IMR-90 (cell line): Measurements from ENCODE around the gene SIK2. TPM values are rescaled to one million over a fixed set of nuclear protein-coding genes. Genes with fewer than 3 reads are reported as not detected.

Source experiments
- ATAC-seq: fragments of 200-7000 bp; cut with Tn5 transposase; 2 replicates; pipeline ENCODE4 v1.9.1; 2020; ENCODE audit warnings: low read depth, mild to moderate bottlenecking, moderate library complexity
- BruUV-seq: library from RNA; stranded (reverse); fragments of 400-500 nt; replicated peaks from 2 replicates; lab custom pipeline; 2021; lab: Mats Ljungman, UMichigan
- CTCF ChIA-PET: fragments of 300-600 bp; formaldehyde crosslinking; extraction: SDS; loops from one replicate; lab custom pipeline; 2021; ENCODE audit warnings: antibody characterized with exemption; lab: Yijun Ruan, JAX
- POLR2A ChIA-PET: fragments of 300-600 bp; sonication (Branson Sonifier 250); formaldehyde crosslinking; loops from one replicate; lab custom pipeline; 2022; ENCODE audit warnings: antibody characterized with exemption; ENCODE audit not compliant: unreplicated experiment; lab: Charles Lee
- DNase-seq: peaks from one replicate; pipeline ENCODE4 v3.0.0; 2013
- H2AFZ ChIP-seq: replicated peaks from 2 replicates; pipeline ENCODE3; 2013; ENCODE audit warnings: low read length, mild to moderate bottlenecking; ENCODE audit not compliant: poor library complexity
- H2AK5ac ChIP-seq: 2 replicates; pipeline ENCODE4 v1.6.1; 2013; ENCODE audit warnings: low read depth, low read length, inconsistent platforms
- H2AK9ac ChIP-seq: replicated peaks from 2 replicates; pipeline ENCODE3; 2013; ENCODE audit warnings: mild to moderate bottlenecking, low read depth, low read length, moderate library complexity; ENCODE audit not compliant: poor library complexity
- H2BK120ac ChIP-seq: 2 replicates; pipeline ENCODE4 v1.6.1; 2013; ENCODE audit warnings: low read depth, low read length, inconsistent platforms
- H2BK15ac ChIP-seq: 3 replicates; pipeline ENCODE4 v1.6.1; 2013; ENCODE audit warnings: low read depth, low read length, inconsistent platforms
- H2BK20ac ChIP-seq: 2 replicates; pipeline ENCODE4 v1.6.1; 2013; ENCODE audit warnings: low read depth, mild to moderate bottlenecking, inconsistent platforms, low read length, moderate library complexity
- H2BK5ac ChIP-seq: 2 replicates; pipeline ENCODE4 v1.6.1; 2013; ENCODE audit warnings: mild to moderate bottlenecking, low read depth, low read length, inconsistent platforms; ENCODE audit not compliant: poor library complexity, severe bottlenecking
- H3K14ac ChIP-seq: replicated peaks from 2 replicates; pipeline ENCODE4 v1.6.1; 2013; ENCODE audit warnings: low read depth, low read length, inconsistent platforms
- H3K18ac ChIP-seq: 2 replicates; pipeline ENCODE4 v1.6.1; 2013; ENCODE audit warnings: low read depth, low read length, control low read depth
- H3K23ac ChIP-seq: 2 replicates; pipeline ENCODE4 v1.6.1; 2013; ENCODE audit warnings: low read depth, low read length, inconsistent platforms
- H3K27ac ChIP-seq: 2 replicates; pipeline ENCODE4 v1.5.1; 2013; ENCODE audit warnings: mild to moderate bottlenecking, control low read depth, low read length; ENCODE audit not compliant: insufficient read depth
- H3K27me3 ChIP-seq: 2 replicates; pipeline ENCODE4 v1.6.1; 2013; ENCODE audit warnings: low read length; ENCODE audit not compliant: control insufficient read depth, insufficient read depth
- H3K36me3 ChIP-seq: 2 replicates; pipeline ENCODE4 v1.6.1; 2013; ENCODE audit warnings: low read length, mixed read lengths; ENCODE audit not compliant: control insufficient read depth, insufficient read depth
- H3K4ac ChIP-seq: 2 replicates; pipeline ENCODE4 v1.6.1; 2013; ENCODE audit warnings: low read depth, low read length, inconsistent platforms
- H3K4me1 ChIP-seq: 2 replicates; pipeline ENCODE4 v1.6.1; 2013; ENCODE audit warnings: low read length, mixed read lengths; ENCODE audit not compliant: control insufficient read depth, insufficient read depth
- H3K4me2 ChIP-seq: 2 replicates; pipeline ENCODE4 v1.6.1; 2013; ENCODE audit warnings: low read depth, mild to moderate bottlenecking, control low read depth, low read length, moderate library complexity
- H3K4me3 ChIP-seq: 2 replicates; pipeline ENCODE4 v1.5.1; 2013; ENCODE audit warnings: low read depth, mild to moderate bottlenecking, control low read depth, low read length, moderate library complexity; ENCODE audit not compliant: insufficient read depth
- H3K56ac ChIP-seq: 2 replicates; pipeline ENCODE4 v1.6.1; 2013; ENCODE audit warnings: low read length, inconsistent platforms; ENCODE audit not compliant: insufficient read depth; ENCODE audit errors: extremely low read depth
- H3K79me1 ChIP-seq, 2 experiments: 2 replicates each; pipeline ENCODE4 v1.6.1; 2013; ENCODE audit warnings: low read length in 2 of 2, inconsistent platforms in 1 of 2, low read depth in 1 of 2
- H3K9ac ChIP-seq: 2 replicates; pipeline ENCODE4 v1.6.1; 2013; ENCODE audit warnings: low read depth, low read length, control low read depth
- H3K9me1 ChIP-seq: 2 replicates; pipeline ENCODE4 v1.6.1; 2013; ENCODE audit warnings: low read length, inconsistent platforms; ENCODE audit not compliant: insufficient read depth
- H3K9me3 ChIP-seq: 2 replicates; pipeline ENCODE4 v1.6.1; 2013; ENCODE audit warnings: low read length; ENCODE audit not compliant: control insufficient read depth, insufficient read depth
- H4K20me1 ChIP-seq: 2 replicates; pipeline ENCODE4 v1.6.1; 2013; ENCODE audit warnings: low read length, inconsistent platforms; ENCODE audit not compliant: insufficient read depth
- H4K5ac ChIP-seq: 2 replicates; pipeline ENCODE4 v1.6.1; 2013; ENCODE audit warnings: mild to moderate bottlenecking, low read depth, low read length, control low read depth
- H4K8ac ChIP-seq, 2 experiments: 2 replicates each; pipeline ENCODE4 v1.6.1; 2013; ENCODE audit warnings: low read depth in 2 of 2, low read length in 2 of 2, control low read depth in 1 of 2, inconsistent platforms in 1 of 2
- H4K91ac ChIP-seq: 2 replicates; pipeline ENCODE4 v1.6.1; 2013; ENCODE audit warnings: low read depth, low read length, inconsistent platforms; ENCODE audit not compliant: insufficient read depth
- BHLHE40 ChIP-seq: fragments of 150-350 bp; IDR thresholded peaks from 2 replicates; pipeline ENCODE4 v1.6.1; 2016; ENCODE audit warnings: mild to moderate bottlenecking, low read depth, low read length
- CEBPB ChIP-seq: IDR thresholded peaks from 2 replicates; pipeline ENCODE4 v1.6.1; 2012; ENCODE audit warnings: low read depth, low read length, improper control_type of control experiment
- CHD1 ChIP-seq: IDR thresholded peaks from 2 replicates; pipeline ENCODE4 v1.6.1; 2012; ENCODE audit warnings: low read depth, low read length, improper control_type of control experiment
- MAFK ChIP-seq: IDR thresholded peaks from 2 replicates; pipeline ENCODE4 v1.6.1; 2012; ENCODE audit warnings: low read depth, low read length, improper control_type of control experiment
- MAZ ChIP-seq: IDR thresholded peaks from 2 replicates; pipeline ENCODE4 v1.6.1; 2012; ENCODE audit warnings: low read depth, mild to moderate bottlenecking, low read length, improper control_type of control experiment, moderate library complexity, borderline replicate concordance
- NFE2L2 ChIP-seq: fragments of 150-350 bp; IDR thresholded peaks from 2 replicates; pipeline ENCODE4 v1.6.1; 2016; ENCODE audit warnings: low read depth, mild to moderate bottlenecking, low read length
- RAD21 ChIP-seq: IDR thresholded peaks from 2 replicates; pipeline ENCODE4 v1.6.1; 2012; ENCODE audit warnings: low read length, improper control_type of control experiment
- RCOR1 ChIP-seq: IDR thresholded peaks from 2 replicates; pipeline ENCODE4 v1.6.1; 2012; ENCODE audit warnings: mild to moderate bottlenecking, low read length, improper control_type of control experiment; ENCODE audit not compliant: insufficient replicate concordance
- RFX5 ChIP-seq: IDR thresholded peaks from 2 replicates; pipeline ENCODE4 v1.8.0; 2012; ENCODE audit warnings: low read depth, mild to moderate bottlenecking, low read length, moderate library complexity
- SMC3 ChIP-seq: fragments of 150-350 bp; IDR thresholded peaks from 2 replicates; pipeline ENCODE4 v1.6.1; 2016; ENCODE audit warnings: low read depth, mild to moderate bottlenecking, antibody characterized with exemption, low read length, moderate library complexity
- dilution Hi-C: fragments of 300-500 bp; cut with HindIII; formaldehyde crosslinking; loops from one replicate; pipeline ENCODE4 v1.14.3; 2018; ENCODE audit warnings: low sequenced_read_pairs; ENCODE audit not compliant: unreplicated experiment
- in situ Hi-C: fragments of 300-500 bp; cut with MboI; formaldehyde crosslinking; loops from 3 replicates; pipeline ENCODE4 v1.14.3; 2019; ENCODE audit warnings: low sequenced_read_pairs, inconsistent platforms, mixed read lengths
- intact Hi-C: fragments of 100-400 bp; cut with micrococcal nuclease; formaldehyde crosslinking; loops from 2 replicates; pipeline ENCODE4 v1.10.0; 2022
- polyA plus RNA-seq, 3 experiments: library from polyadenylated mRNA; depleted of rRNA; stranded (reverse); fragments of >200 nt; gene quantifications; 2 replicates each; pipeline ENCODE4 v1.2.3, GENCODE V29; 2012; ENCODE audit warnings: low replicate concordance in 1 of 3
- total RNA-seq: library from RNA; depleted of rRNA; stranded (reverse); fragments of >200 nt; gene quantifications from 2 replicates; pipeline ENCODE4 v1.2.3, GENCODE V29; 2012
- TF ChIP-seq, protein P1 (sequence below): conservative IDR thresholded peaks from 2 replicates; pipeline ENCODE4 v1.5.1; 2012; ENCODE audit warnings: mild to moderate bottlenecking, low read depth, low read length, improper control_type of control experiment

The SIK2 gene
- total and polyA plus RNA-seq, 2 of the 4 experiments (the other 2 are of a cell fraction) = 7.9 to 10.4 TPM

DNA sequence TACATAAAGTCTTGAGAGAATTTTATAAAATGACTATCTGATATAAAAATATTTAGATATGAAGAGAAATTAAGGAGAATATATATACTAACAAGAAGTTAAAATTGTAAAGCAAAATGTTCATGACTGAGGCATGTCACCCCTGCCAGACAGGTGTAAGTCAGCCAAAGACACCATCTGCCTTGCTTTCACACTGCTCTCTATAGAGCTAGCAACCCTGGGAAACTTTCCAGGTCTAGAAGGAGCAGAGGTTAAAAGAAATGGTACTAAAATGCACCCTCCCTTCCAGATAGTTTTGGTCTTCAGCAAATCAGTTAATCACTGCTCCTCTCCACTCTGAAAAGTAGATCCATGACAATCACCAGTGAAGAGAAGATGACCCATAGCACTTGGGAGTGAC lies 147.4 kb downstream of the SIK2 start:
- ChIA-PET CTCF (no interaction called here), POLR2A (no interaction called here)
- TF ChIP-seq, protein P1, sequence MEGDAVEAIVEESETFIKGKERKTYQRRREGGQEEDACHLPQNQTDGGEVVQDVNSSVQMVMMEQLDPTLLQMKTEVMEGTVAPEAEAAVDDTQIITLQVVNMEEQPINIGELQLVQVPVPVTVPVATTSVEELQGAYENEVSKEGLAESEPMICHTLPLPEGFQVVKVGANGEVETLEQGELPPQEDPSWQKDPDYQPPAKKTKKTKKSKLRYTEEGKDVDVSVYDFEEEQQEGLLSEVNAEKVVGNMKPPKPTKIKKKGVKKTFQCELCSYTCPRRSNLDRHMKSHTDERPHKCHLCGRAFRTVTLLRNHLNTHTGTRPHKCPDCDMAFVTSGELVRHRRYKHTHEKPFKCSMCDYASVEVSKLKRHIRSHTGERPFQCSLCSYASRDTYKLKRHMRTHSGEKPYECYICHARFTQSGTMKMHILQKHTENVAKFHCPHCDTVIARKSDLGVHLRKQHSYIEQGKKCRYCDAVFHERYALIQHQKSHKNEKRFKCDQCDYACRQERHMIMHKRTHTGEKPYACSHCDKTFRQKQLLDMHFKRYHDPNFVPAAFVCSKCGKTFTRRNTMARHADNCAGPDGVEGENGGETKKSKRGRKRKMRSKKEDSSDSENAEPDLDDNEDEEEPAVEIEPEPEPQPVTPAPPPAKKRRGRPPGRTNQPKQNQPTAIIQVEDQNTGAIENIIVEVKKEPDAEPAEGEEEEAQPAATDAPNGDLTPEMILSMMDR = no peak
- TF ChIP-seq MAFK (no peak), RAD21 (no peak), NFE2L2 (no peak), SMC3 (no peak), RFX5 (no peak), BHLHE40 (no peak), CHD1 (no peak), CEBPB (no peak), MAZ (no peak), RCOR1 (no peak)
- H3K14ac ChIP-seq = no peak overlapping the region
- peaks cover 21 to 40% of the 10 kb centered on the region in 2 experiments for H3K79me1 ChIP-seq
- in situ Hi-C loops = no loop called here
- H4K8ac ChIP-seq = no peak overlapping the region
- BruUV-seq = no TSS peak
- no peaks in the 10 kb centered on the region for H3K9me3 ChIP-seq
- H2BK120ac ChIP-seq = no peak overlapping the region
- H2AK9ac ChIP-seq = no peak overlapping the region
- H3K4me1 ChIP-seq = peaks cover 5% of the 10 kb centered on the region
- intact Hi-C loops = no loop called here
- no peak overlapping the region for H3K27ac ChIP-seq
- H3K9me1 ChIP-seq = peaks cover 9% of the 10 kb centered on the region
- dilution Hi-C loops = no loop called here
- H2BK15ac ChIP-seq = no peak overlapping the region
- no peaks in the 10 kb centered on the region for H3K27me3 ChIP-seq
- no peak overlapping the region for H3K4ac ChIP-seq
- no peak overlapping the region for H2BK20ac ChIP-seq
- H4K91ac ChIP-seq = no peak overlapping the region
- DNase-seq = no peak
- H4K20me1 ChIP-seq = no peaks in the 10 kb centered on the region
- no peak overlapping the region for H2AK5ac ChIP-seq
- H2AFZ ChIP-seq = no peak overlapping the region
- H3K4me2 ChIP-seq = no peak overlapping the region
- H3K23ac ChIP-seq = no peak overlapping the region
- H3K4me3 ChIP-seq = no peak overlapping the region
- no peak overlapping the region for H3K56ac ChIP-seq
- no peak overlapping the region for H3K18ac ChIP-seq
- H2BK5ac ChIP-seq = no peak overlapping the region
- H3K36me3 ChIP-seq = peaks cover 47% of the 10 kb centered on the region
- no peak overlapping the region for H3K9ac ChIP-seq
- H4K5ac ChIP-seq = no peak overlapping the region
- ATAC-seq = no peak
